Measurements from ENCODE around the gene CCDC9B. TPM values are rescaled to one million over a fixed set of nuclear protein-coding genes. Genes with fewer than 3 reads are reported as not detected.

The CCDC9B gene
- total RNA-seq, 2 donors from 2014 or later, result 9.0 to 29.7 TPM

- TF ChIP-seq POLR2AphosphoS5 (IDR thresholded peaks at IDR 0.05), result peak; percentile 91
- TF ChIP-seq CTCF (IDR thresholded peaks at IDR 0.05), result no peak
- peak within 1 kb of the TSS; percentile 6 to 52 for H3K27ac ChIP-seq
- intact Hi-C loops (cut with DNase I), result no loop called here
- no peaks in the 10 kb centered on the region for H3K27me3 ChIP-seq (replicated peaks; ENCODE audit: insufficient read depth)
- no peaks in the 10 kb centered on the region for H3K9me3 ChIP-seq
- peak within 1 kb of the TSS; percentile 46 to 79 for H3K4me3 ChIP-seq
- no peaks in the 10 kb centered on the region for H3K36me3 ChIP-seq
- DNase-seq (ENCODE audit: low spot score), result peak; percentile 90
- H3K4me1 ChIP-seq (replicated peaks), result no peaks in the 10 kb centered on the region
- WGBS, result 4% methylated on average over 57 of the region's 57 CpGs
These were observed 42.1 kb upstream of the CCDC9B start, which contains the start of gene KNSTRN for GRCh38 chr15:40382580-40383456. TSS of gene KNSTRN (plus strand) at chr15:40382721. CDS start at chr15:40382836, 115 bp downstream.

- no peak for TF ChIP-seq POLR2A (IDR thresholded peaks at IDR 0.05)
- no peak for TF ChIP-seq POLR2AphosphoS5 (IDR thresholded peaks at IDR 0.05)
- no peak for TF ChIP-seq CTCF (IDR thresholded peaks at IDR 0.05)
- no peak overlapping the region for H3K4me3 ChIP-seq
- no peaks in the 10 kb centered on the region for H3K4me1 ChIP-seq (replicated peaks)
- DNase-seq (ENCODE audit: low spot score), result no peak
- WGBS, result 93% methylated on average over 11 of the region's 11 CpGs
- H3K27ac ChIP-seq, result no peak overlapping the region
- no peaks in the 10 kb centered on the region for H3K9me3 ChIP-seq
- intact Hi-C loops (cut with DNase I), result no loop called here
- no peaks in the 10 kb centered on the region for H3K36me3 ChIP-seq
- H3K27me3 ChIP-seq (replicated peaks; ENCODE audit: insufficient read depth), result no peaks in the 10 kb centered on the region
These were observed 41.2 kb upstream of the CCDC9B start for GRCh38 chr15:40381818-40382529.

- no peak for DNase-seq (ENCODE audit: low spot score)
- Histone ChIP-seq H3K9me3 (no peaks in the 10 kb centered on the region), H3K27me3 (replicated peaks; ENCODE audit: insufficient read depth) (no peaks in the 10 kb centered on the region), H3K4me1 (replicated peaks) (no peaks in the 10 kb centered on the region), H3K27ac (no peak overlapping the region), H3K36me3 (no peaks in the 10 kb centered on the region), H3K4me3 (no peak overlapping the region)
- intact Hi-C loops (cut with DNase I), result no loop called here
- TF ChIP-seq CTCF (IDR thresholded peaks at IDR 0.05) (no peak), POLR2AphosphoS5 (IDR thresholded peaks at IDR 0.05) (no peak), POLR2A (IDR thresholded peaks at IDR 0.05) (no peak)
- 98% methylated on average over 10 of the region's 10 CpGs for WGBS
These were observed 39.9 kb upstream of the CCDC9B start for GRCh38 chr15:40380636-40381035.

GRCh38 chr15:40379853-40380252 is 39.1 kb upstream of the CCDC9B start:
- intact Hi-C loops (cut with DNase I), result no loop called here
- no peaks in the 10 kb centered on the region for H3K27me3 ChIP-seq (replicated peaks; ENCODE audit: insufficient read depth)
- H3K36me3 ChIP-seq, result no peaks in the 10 kb centered on the region
- H3K4me3 ChIP-seq, result no peak overlapping the region
- H3K4me1 ChIP-seq (replicated peaks), result no peaks in the 10 kb centered on the region
- no peak overlapping the region for H3K27ac ChIP-seq
- no peak for DNase-seq (ENCODE audit: low spot score)
- TF ChIP-seq POLR2A (IDR thresholded peaks at IDR 0.05), result no peak
- TF ChIP-seq CTCF (IDR thresholded peaks at IDR 0.05), result no peak
- no peak for TF ChIP-seq POLR2AphosphoS5 (IDR thresholded peaks at IDR 0.05)
- H3K9me3 ChIP-seq, result no peaks in the 10 kb centered on the region
- 22% methylated on average over 4 of the region's 4 CpGs for WGBS

Measured in prostate gland (tissue), 2 donors.